Testis (tissue), 2 donors: ENCODE results near the gene SPPL2B.

Experiments used
- CTCF ChIP-seq, 3 experiments: fragments of 450-650 bp in 2 of 3; fragments of 200-600 bp in 1 of 3; sonication (generic) in 1 of 3; IDR thresholded peaks; one replicate each; pipeline ENCODE4 v1.5.1; 2016 to 2019; ENCODE audit warnings: antibody characterized with exemption in 3 of 3, mild to moderate bottlenecking in 2 of 3, moderate library complexity in 1 of 3
- POLR2A ChIP-seq: fragments of 450-650 bp; IDR thresholded peaks from one replicate; pipeline ENCODE4 v1.6.1; 2017; ENCODE audit warnings: antibody characterized with exemption, mild to moderate bottlenecking, moderate library complexity

- TF ChIP-seq CTCF (IDR thresholded peaks at IDR 0.05) (no peak), POLR2A (no peak)
Measured at GRCh38 chr19:2283835-2284507, 44.5 kb upstream of the SPPL2B start.
